ENCODE results near the gene TNFRSF12A.
A peak's percentile ranks its signal among the peaks of the same experiment; 100 is the strongest.

The TNFRSF12A gene

DNA sequence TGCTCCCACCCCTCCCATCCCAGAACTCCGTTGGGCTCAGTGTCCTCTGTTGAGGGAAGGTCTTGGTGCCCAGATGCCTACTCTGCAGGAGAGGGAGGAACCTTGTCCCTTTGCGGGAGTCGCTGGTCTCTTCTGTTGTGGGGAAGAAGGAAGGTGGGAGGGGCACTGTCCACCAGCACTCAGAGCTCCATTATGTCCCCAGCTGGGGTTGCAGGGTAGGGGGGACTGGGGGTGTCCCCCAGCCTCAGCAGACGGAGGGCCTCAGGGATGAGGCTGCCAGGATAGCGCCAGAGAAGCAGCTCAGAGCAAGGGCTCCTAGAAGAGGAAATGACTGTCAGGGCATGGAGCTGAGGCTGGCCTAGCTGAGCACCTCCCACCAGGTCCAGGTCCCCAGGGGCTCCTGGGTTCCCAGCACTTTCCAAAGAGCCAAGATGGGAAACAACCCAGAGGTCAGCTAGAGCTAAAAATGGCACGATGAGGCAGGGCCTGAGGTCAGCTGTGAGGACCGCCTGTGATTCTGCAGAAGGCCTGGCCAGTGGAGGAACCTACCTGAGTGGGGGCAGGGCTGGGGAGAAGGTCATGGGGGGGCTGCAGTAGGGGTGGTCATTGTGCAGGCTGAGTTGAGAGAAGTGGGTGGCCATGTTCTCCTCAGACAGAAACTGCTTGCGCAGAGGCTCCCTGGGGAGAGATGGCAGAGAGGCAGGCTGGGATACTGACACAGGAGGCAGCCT, 2.7 kb downstream of the TNFRSF12A start:
- no peaks in the 10 kb centered on the region for H3K9me3 ChIP-seq (ENCODE audit: insufficient read depth, low read depth, low read length)
- H3K4me1 ChIP-seq (ENCODE audit: insufficient read depth, low read length) = peaks cover 18% of the 10 kb centered on the region
- H3K9ac ChIP-seq (ENCODE audit: low read depth, low read length) = peak overlapping the region; percentile 92
- no peaks in the 10 kb centered on the region for H3K27me3 ChIP-seq (ENCODE audit: insufficient read depth, low read length)
- peaks cover 17% of the 10 kb centered on the region for H3K36me3 ChIP-seq (ENCODE audit: insufficient read depth, low read length)
- peak overlapping the region; percentile 100 for H3K27ac ChIP-seq (ENCODE audit: low read depth, low read length)
- 28% methylated on average over 8 of the region's 8 CpGs for WGBS
- H3K4me3 ChIP-seq (ENCODE audit: low read length) = peak overlapping the region; percentile 78

DNA sequence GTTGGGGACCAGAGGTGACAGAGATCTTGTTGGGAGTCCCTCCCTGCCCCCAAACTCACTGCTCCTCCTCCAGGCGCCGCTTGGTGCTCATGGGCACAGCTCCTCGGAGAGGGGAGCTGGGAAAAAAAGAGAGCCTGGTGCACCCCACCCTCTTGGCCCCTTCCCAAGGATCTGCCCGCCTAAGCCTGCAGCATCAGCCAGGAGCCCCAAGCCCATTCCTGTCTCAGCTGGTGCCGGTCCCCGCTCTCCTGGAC, 3.2 kb downstream of the TNFRSF12A start:
- Histone ChIP-seq H3K9me3 (ENCODE audit: insufficient read depth, low read depth, low read length) (no peaks in the 10 kb centered on the region), H3K4me1 (ENCODE audit: insufficient read depth, low read length) (peaks cover 18% of the 10 kb centered on the region), H3K27ac (ENCODE audit: low read depth, low read length) (peak overlapping the region; percentile 100), H3K4me3 (ENCODE audit: low read length) (peak overlapping the region; percentile 78), H3K27me3 (ENCODE audit: insufficient read depth, low read length) (no peaks in the 10 kb centered on the region), H3K36me3 (ENCODE audit: insufficient read depth, low read length) (peaks cover 17% of the 10 kb centered on the region), H3K9ac (ENCODE audit: low read depth, low read length) (peak overlapping the region; percentile 92)
- WGBS = 6% methylated on average over 6 of the region's 6 CpGs

DNA sequence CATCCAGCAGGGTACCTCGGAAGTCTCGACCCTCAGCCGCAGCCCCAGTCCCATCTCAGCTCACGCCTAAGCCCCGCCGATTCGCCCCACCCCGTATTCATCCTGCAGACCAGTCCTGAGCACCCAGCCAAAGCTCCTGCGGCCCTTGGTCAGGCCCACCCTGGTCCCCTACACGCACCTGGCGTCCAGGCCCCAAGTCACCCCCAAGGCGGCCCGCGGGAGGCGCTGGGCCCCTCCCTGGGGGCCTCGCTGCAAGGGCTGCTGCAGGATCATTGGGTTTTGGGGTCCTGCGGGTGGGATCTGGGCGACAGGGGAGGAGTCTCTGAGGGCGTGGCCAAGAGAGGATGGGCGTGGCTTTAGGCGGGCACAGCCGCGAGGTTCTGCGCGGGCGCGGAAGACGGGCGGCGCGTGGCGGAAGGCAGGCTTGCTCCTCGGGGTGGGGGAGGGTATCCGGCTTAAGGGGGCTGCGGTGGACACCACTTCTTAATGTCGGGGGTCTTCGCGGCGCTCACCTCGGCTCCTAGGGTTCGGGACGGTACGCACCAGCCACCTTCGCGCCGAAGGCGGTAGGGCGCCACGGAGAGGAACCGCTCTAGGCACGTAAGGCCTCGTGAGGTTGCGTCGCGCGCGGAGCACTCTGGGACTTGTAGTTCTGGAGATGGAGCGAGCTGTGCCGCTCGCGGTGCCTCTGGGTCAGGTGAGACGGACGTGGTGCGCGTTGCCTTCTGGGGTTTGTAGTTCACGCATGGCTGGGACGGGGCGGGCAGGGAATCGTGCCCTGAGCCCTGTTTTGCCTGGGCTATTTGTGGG, 3.7 kb downstream of the TNFRSF12A start, which contains the start of the genes HCFC1R1 and THOC6:
Gene HCFC1R1, minus strand, starts transcription at position 274 of the 810 bp plus-strand sequence. Its CDS starts 1 bp downstream, at position 273.
Gene THOC6, plus strand, starts transcription at position 367 of the 810 bp plus-strand sequence. Its CDS starts 292 bp downstream, at position 659.
- H3K27ac ChIP-seq (ENCODE audit: low read depth, low read length) = peak within 1 kb of the TSS; percentile 100
- H3K4me1 ChIP-seq (ENCODE audit: insufficient read depth, low read length) = peaks cover 21% of the 10 kb centered on the region
- H3K9me3 ChIP-seq (ENCODE audit: insufficient read depth, low read depth, low read length) = no peaks in the 10 kb centered on the region
- under 1% methylated on average over 69 of the region's 69 CpGs for WGBS
- H3K4me3 ChIP-seq (ENCODE audit: low read length) = peak within 1 kb of the TSS; percentile 78
- peaks cover 17% of the 10 kb centered on the region for H3K36me3 ChIP-seq (ENCODE audit: insufficient read depth, low read length)
- peaks cover 4% of the 10 kb centered on the region for H3K27me3 ChIP-seq (ENCODE audit: insufficient read depth, low read length)
- H3K9ac ChIP-seq (ENCODE audit: low read depth, low read length) = peak within 1 kb of the TSS; percentile 92

DNA sequence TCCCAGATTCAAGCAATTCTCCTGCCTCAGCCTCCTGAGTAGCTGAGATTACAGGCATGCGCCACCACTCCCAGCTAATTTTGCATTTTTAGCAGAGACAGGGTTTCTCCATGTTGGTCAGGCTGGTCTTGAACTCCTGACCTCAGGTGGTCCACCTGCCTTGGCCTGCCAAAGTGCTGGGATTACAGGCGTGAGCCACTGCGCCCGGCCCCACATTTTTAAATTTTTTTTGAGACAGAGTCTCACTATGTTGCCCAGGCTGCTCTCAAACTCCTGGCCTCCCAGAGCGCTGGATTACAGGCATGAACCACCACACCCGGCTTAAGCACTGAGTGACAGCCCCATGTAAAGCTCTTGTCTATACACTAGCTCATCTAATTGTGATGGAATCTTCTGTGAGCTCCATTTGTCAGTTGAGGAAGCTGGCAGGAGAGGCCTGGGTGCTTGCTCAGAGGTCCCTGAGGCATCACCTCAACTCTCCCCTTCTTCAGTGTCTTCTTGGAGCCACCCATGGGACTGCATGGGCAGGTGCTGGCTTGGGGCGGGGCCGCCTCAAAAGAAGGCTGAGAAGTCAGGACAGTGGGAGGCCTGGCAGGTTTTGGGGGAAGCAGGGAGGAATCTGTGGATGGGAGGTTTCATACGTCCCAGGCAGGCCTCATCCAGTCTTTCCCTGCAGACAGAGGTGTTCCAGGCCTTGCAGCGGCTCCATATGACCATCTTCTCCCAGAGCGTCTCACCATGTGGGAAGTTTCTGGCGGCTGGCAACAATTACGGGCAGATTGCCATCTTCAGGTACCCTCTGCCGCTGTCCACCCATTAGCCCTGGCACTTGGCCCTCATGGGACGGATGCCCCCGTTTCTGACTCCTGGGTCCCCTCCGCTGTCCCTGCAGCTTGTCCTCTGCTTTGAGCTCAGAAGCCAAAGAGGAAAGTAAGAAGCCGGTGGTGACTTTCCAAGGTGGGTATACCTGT, 5.1 kb downstream of the TNFRSF12A start:
- Histone ChIP-seq H3K36me3 (ENCODE audit: insufficient read depth, low read length) (peaks cover 17% of the 10 kb centered on the region), H3K4me1 (ENCODE audit: insufficient read depth, low read length) (peaks cover 21% of the 10 kb centered on the region), H3K9ac (ENCODE audit: low read depth, low read length) (no peak overlapping the region), H3K9me3 (ENCODE audit: insufficient read depth, low read depth, low read length) (no peaks in the 10 kb centered on the region), H3K27me3 (ENCODE audit: insufficient read depth, low read length) (peaks cover 19% of the 10 kb centered on the region), H3K4me3 (ENCODE audit: low read length) (no peak overlapping the region), H3K27ac (ENCODE audit: low read depth, low read length) (no peak overlapping the region)
- 97% methylated on average over 18 of the region's 18 CpGs for WGBS

DNA sequence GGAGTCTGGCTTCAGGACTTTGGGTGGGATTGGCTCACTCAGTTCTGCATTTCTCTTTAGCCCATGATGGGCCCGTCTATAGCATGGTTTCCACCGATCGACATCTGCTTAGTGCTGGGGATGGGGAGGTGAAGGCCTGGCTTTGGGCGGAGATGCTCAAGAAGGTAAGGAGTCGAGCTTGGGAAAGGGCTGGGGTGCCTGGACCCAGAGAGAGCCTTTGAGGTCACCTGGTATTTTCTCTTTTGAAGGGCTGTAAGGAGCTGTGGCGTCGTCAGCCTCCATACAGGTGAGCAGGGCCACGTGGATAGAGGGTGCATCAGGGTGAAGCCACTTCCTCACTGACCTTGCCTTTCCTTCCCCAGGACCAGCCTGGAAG, 5.8 kb downstream of the TNFRSF12A start:
- Histone ChIP-seq H3K27ac (ENCODE audit: low read depth, low read length) (no peak overlapping the region), H3K36me3 (ENCODE audit: insufficient read depth, low read length) (peaks cover 17% of the 10 kb centered on the region), H3K4me3 (ENCODE audit: low read length) (no peak overlapping the region), H3K9me3 (ENCODE audit: insufficient read depth, low read depth, low read length) (no peaks in the 10 kb centered on the region), H3K4me1 (ENCODE audit: insufficient read depth, low read length) (peaks cover 21% of the 10 kb centered on the region), H3K27me3 (ENCODE audit: insufficient read depth, low read length) (peaks cover 20% of the 10 kb centered on the region), H3K9ac (ENCODE audit: low read depth, low read length) (no peak overlapping the region)
- 95% methylated on average over 8 of the region's 8 CpGs for WGBS

DNA sequence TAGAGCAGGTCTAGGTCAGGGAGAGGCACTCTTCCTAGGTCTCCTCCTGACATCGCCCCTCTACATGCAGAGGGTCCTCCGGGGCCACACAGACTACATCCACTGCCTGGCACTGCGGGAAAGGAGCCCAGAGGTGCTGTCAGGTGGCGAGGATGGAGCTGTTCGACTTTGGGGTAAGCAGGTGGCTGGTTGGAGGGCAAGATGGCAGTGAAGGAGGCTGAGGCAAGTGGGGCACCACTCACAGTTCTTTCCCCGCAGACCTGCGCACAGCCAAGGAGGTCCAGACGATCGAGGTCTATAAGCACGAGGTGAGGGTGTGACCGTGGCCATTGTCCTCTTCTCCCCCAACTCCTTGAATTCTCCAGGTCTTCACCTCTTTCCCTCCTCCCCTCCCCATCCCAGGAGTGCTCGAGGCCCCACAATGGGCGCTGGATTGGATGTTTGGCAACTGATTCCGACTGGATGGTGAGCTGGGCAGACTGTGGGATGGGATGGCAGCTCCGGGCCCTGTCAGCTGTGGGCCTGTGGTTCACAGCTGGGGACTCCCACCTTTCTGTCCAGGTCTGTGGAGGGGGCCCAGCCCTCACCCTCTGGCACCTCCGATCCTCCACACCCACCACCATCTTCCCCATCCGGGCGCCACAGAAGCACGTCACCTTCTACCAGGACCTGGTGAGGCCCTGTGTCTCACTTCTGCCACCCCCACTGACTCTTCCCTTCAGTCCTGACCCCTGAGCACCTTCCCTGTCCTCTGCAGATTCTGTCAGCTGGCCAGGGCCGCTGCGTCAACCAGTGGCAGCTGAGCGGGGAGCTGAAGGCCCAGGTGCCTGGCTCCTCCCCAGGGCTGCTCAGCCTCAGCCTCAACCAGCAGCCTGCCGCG, 6.7 kb downstream of the TNFRSF12A start:
- Histone ChIP-seq H3K9ac (ENCODE audit: low read depth, low read length) (no peak overlapping the region), H3K36me3 (ENCODE audit: insufficient read depth, low read length) (peaks cover 17% of the 10 kb centered on the region), H3K9me3 (ENCODE audit: insufficient read depth, low read depth, low read length) (no peaks in the 10 kb centered on the region), H3K4me1 (ENCODE audit: insufficient read depth, low read length) (peaks cover 21% of the 10 kb centered on the region), H3K27me3 (ENCODE audit: insufficient read depth, low read length) (peaks cover 20% of the 10 kb centered on the region), H3K4me3 (ENCODE audit: low read length) (no peak overlapping the region), H3K27ac (ENCODE audit: low read depth, low read length) (no peak overlapping the region)
- WGBS = 93% methylated on average over 24 of the region's 24 CpGs

DNA sequence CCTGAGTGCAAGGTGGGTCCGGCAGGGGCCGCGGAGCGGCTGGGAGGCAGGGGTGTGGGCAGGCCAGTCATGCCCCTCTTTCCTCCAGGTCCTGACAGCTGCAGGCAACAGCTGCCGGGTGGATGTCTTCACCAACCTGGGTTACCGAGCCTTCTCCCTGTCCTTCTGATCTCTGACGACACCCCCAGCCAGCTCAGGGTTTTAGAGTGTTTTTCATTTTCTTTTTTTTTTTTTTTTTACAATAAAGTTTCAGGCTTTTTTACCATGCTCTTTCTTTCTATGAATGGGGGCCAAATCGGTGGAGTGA, 7.3 kb downstream of the TNFRSF12A start:
- Histone ChIP-seq H3K27ac (ENCODE audit: low read depth, low read length) (no peak overlapping the region), H3K4me3 (ENCODE audit: low read length) (no peak overlapping the region), H3K9ac (ENCODE audit: low read depth, low read length) (no peak overlapping the region), H3K9me3 (ENCODE audit: insufficient read depth, low read depth, low read length) (no peaks in the 10 kb centered on the region), H3K36me3 (ENCODE audit: insufficient read depth, low read length) (peaks cover 17% of the 10 kb centered on the region), H3K4me1 (ENCODE audit: insufficient read depth, low read length) (peaks cover 17% of the 10 kb centered on the region), H3K27me3 (ENCODE audit: insufficient read depth, low read length) (peaks cover 20% of the 10 kb centered on the region)
- WGBS = 87% methylated on average over 7 of the region's 8 CpGs

DNA sequence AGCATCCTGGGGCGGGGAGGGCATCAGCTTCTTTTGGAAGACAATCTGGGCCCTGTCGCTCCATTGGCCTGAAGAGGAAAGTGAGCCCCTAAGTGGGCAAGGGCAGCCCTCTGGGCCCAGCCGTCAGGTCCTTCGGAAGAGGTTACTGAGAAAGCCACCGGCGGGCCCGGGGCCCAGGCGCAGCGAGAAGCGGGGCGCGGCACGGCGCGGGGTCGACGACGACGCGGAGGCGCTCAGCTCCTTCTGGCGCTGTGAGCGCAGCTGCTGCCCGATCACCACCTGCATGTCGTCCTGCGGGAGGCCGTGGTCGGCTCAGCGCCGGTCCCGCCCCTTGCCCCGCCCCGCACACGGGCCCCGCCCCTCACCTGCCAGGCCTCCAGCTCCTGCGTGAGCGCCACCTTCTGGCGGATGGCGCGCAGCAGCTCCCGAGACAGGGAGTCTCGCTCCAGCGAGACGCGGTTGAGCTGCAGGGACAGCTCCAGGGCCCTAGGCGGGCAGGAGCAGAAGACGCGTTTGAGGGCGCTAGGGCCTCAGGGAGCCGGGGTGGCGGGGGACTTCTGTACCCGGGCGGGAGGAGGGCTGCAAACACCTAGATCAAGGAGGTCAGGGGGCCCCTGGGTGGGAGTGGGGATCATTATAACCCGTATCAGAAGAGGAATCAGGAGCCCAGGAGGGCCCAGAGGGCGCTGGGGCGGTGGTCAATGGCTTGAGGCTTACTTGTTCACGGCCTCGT, 8.0 kb downstream of the TNFRSF12A start:
- Histone ChIP-seq H3K4me3 (ENCODE audit: low read length) (peak overlapping the region; percentile 37), H3K27ac (ENCODE audit: low read depth, low read length) (peak overlapping the region; percentile 74; the same call in 1 of the 2 replicates), H3K9ac (ENCODE audit: low read depth, low read length) (no peak overlapping the region), H3K4me1 (ENCODE audit: insufficient read depth, low read length) (peaks cover 11% of the 10 kb centered on the region), H3K27me3 (ENCODE audit: insufficient read depth, low read length) (peaks cover 20% of the 10 kb centered on the region), H3K36me3 (ENCODE audit: insufficient read depth, low read length) (peaks cover 17% of the 10 kb centered on the region), H3K9me3 (ENCODE audit: insufficient read depth, low read depth, low read length) (no peaks in the 10 kb centered on the region)
- 6% methylated on average over 58 of the region's 58 CpGs for WGBS

DNA sequence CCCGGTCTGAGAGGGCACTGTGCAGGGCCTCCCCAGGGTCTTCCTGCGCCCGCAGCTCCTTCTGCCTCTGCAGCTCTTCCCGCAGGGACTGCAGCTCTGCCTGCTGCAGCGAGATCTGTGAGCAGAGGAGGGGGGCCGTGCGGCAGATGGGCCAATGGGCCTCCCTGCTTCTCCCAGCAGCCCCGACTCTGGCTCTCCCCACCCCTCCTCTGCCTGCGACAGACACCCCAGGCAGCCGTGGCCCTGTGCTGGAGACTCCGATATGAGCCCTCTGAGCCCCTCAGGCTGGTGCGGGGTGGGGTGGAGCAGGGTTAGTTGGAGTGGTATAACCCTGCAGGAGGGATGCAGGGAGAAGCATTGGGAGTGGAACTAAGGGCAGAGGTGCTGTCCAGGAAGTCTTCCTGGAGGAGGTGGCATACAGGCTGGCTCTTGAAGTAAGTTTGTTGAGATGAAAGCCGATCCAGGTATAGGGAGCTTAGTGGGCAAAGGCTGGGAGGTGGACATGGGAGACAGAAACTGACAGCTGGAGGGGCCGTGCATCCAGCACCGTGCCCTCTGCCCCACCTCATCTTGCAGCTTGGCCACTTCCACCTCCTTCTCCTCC, 8.7 kb downstream of the TNFRSF12A start:
- 62% methylated on average over 15 of the region's 15 CpGs for WGBS
- Histone ChIP-seq H3K4me1 (ENCODE audit: insufficient read depth, low read length) (peaks cover 11% of the 10 kb centered on the region), H3K27ac (ENCODE audit: low read depth, low read length) (no peak overlapping the region), H3K36me3 (ENCODE audit: insufficient read depth, low read length) (peaks cover 17% of the 10 kb centered on the region), H3K27me3 (ENCODE audit: insufficient read depth, low read length) (peaks cover 20% of the 10 kb centered on the region), H3K4me3 (ENCODE audit: low read length) (no peak overlapping the region), H3K9me3 (ENCODE audit: insufficient read depth, low read depth, low read length) (no peaks in the 10 kb centered on the region), H3K9ac (ENCODE audit: low read depth, low read length) (no peak overlapping the region)

Measured in HUES64 (cell line).